MM.1S (cell line): ENCODE results near the gene XRCC4.

Source experiments
- EZH2 ChIP-seq: fragments of 300-600 bp; sonication (generic); optimal IDR thresholded peaks from 2 replicates; pipeline ENCODE3; 2017; ENCODE audit warnings: low read depth, mild to moderate bottlenecking, antibody characterized with exemption, low read length, mixed read lengths
- TF ChIP-seq, protein P1 (sequence below): fragments of 300-600 bp; sonication (generic); IDR thresholded peaks from 2 replicates; pipeline ENCODE4 v1.5.1; 2016; ENCODE audit warnings: antibody characterized with exemption, low read length, mixed read lengths

DNA sequence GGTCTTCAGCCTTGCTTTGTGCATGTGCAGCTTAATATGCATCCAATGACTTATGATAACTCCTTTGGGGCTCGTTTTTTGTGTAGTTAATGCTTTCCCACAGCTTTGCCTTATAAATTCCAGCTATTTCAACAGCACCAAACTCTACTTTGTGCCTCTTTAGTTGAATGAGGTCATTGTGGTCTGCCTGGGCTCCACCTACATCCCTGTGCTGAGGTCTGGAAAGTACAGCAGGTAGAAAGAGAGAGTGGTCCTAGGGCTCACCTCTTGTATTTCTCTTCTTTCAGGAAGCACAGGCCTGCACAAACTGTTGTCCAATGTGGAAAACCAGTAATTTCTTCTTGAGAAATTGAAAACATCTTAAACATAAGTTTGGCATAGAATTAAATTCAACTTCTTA lies 167.2 kb downstream of the XRCC4 start:
- TF ChIP-seq, protein P1, sequence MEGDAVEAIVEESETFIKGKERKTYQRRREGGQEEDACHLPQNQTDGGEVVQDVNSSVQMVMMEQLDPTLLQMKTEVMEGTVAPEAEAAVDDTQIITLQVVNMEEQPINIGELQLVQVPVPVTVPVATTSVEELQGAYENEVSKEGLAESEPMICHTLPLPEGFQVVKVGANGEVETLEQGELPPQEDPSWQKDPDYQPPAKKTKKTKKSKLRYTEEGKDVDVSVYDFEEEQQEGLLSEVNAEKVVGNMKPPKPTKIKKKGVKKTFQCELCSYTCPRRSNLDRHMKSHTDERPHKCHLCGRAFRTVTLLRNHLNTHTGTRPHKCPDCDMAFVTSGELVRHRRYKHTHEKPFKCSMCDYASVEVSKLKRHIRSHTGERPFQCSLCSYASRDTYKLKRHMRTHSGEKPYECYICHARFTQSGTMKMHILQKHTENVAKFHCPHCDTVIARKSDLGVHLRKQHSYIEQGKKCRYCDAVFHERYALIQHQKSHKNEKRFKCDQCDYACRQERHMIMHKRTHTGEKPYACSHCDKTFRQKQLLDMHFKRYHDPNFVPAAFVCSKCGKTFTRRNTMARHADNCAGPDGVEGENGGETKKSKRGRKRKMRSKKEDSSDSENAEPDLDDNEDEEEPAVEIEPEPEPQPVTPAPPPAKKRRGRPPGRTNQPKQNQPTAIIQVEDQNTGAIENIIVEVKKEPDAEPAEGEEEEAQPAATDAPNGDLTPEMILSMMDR: no peak
- TF ChIP-seq EZH2: no peak
